HG03439 (cell line): ENCODE measurements around the gene DNAJC17.

ENCODE experiments used
- ATAC-seq: cut with Tn5 transposase; IDR thresholded peaks from one replicate; pipeline ENCODE4 v1.9.1; 2021; ENCODE audit warnings: mild to moderate bottlenecking, moderate library complexity; ENCODE audit not compliant: unreplicated experiment

DNAJC17 gene

DNA sequence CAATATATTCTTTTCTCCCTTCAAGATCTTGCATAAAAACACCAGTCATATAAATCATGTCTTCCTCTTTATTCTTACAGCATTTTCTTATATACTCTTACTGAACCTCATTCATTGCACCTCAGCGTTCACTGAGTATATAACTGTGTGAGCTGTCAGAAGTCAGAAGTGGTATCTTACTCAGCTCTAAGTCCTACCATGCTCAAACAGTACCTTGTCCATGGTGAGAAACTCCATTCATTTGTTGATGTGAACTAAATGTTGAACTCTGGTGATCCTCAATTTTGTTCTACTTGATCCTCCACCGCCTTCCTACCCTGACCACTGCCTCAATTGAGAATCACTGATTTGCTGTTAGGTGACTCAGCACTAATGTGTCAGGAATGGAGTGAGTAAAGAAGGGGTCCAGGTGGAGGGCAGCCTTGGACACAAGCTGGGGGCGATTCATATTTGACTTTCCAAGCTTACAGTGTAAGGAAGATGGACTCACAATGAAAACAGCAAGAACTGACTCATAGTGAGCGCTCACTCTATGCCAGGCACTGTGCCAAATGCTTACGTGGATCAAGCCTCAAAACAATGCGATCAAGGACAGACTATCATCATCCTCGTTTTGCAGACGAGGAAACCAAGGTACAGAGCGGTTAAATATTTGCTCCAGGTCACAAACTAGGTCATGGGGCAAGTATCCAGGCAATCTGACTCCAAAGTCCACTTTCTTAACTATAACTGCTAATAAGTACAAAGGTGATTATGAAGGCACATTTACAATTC is 13.9 kb downstream of the DNAJC17 start:
- no peak for ATAC-seq

DNA sequence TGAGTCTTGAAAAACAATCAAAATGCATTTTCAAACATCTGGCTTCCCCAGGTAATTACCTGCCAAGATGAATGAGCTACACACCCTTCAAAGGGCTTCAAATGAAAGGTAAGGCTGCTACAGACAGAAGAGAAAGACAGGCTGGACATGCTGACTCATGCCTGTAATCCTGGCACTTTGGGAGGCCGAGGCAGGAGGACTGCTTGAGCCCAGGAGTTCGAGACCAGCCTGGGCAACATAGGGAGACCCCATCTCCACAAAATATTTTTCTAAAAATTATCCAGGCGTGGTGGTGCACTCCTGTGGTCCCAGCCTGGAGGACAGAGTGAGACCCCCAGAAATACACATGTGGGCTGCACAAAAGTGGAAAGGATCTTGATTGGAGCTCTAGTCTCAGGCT is 14.9 kb downstream of the DNAJC17 start:
- no peak for ATAC-seq

DNA sequence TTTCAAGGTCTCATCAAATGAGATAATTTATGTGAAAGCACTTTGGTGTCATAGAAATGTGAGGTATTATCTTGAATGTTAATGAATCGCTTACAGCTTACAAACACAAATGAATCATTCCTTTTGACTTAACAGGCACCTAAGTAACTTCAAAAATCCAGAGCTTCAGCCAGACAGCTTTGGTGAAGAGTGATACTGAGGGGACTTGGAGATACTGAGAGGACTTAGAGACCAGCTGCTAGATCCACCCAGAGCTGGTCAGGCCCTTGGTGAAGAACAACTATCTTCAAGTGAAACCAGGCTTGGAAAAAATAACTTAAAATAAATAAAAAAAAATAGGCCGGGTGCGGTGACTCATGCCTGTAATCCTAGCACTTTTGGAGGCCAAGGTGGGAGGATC is 16.6 kb downstream of the DNAJC17 start:
- no peak for ATAC-seq

DNA sequence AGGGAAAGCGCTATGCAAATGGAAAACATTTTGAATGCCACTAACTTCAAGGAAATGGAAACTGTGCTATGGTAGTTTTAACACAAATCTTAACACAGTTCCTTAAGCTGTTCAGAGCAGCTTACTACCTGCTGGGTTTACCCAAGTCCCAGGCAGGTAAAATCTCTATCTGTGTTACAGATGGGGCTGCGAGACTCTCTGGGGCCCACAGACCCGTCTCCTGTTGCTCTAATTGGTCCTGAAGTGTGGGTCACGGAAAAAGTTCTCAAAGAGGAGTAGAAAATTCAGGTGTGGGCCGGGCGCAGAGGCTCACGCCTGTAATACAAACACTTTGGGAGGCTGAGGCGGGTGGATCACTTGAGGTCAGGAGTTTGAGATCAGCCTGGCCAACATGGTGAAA is 17.3 kb downstream of the DNAJC17 start:
- no peak for ATAC-seq

DNA sequence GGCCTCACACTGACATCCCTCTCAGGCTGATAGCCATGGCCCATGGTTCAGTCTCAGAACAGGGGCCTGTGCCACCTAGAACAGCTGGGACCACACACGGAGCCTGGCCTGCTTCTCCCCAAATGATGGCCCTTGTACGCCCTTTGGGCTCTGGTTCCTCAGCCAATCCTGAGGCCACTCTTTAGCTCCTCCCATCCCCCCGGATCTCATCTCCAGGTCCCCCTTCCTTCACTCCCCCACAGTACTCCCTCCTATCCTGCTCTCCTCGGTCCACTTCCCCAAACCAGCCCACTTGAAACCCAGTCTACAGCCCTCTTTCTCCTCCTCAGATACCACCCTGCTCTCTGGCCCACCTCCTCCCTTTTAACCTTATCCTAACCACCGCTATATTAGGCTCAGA is 18.2 kb downstream of the DNAJC17 start:
- no peak for ATAC-seq

DNA sequence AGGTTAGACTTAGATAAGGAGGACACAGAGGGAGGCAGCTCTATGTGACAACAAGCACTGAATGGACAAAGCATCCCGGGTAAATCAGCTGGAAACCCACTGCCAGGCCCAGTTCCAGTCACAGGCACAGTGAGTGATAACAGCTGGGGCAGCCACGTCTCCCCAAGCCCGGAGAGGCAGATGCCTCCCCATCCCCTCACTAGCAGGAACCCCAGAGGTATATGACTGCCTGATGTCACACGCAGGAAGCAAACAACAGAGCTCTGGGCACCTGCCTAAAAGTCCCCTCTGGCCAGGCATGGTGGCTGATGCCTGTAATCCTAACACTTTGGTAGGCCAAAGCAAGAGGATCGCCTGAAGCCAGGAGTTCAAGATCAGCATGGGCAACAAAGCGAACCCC is 19.3 kb downstream of the DNAJC17 start:
- no peak for ATAC-seq

DNA sequence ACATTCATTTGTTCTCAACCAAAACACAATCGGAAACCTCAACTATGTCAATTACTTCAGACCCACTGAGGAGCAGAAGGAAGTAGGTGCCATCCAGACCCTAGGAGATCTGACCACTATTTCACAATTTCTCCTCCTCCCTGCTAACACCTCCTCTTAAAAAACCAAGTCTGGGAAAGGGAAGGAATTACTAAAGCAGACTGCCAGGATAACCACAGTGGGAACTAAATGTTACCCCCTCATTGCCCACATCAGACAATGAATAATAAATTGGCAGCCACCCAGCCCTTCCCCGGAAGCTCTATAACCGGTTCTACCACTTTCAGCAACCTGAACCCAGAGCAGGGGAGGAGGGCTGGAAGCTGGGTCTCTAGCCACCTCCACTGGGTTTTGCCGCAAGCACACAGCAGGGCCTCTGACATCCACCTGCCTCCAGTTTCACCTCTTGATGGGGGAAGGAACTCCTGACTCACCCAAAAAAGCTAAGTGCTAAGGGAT is 19.9 kb downstream of the DNAJC17 start:
- no peak for ATAC-seq

DNA sequence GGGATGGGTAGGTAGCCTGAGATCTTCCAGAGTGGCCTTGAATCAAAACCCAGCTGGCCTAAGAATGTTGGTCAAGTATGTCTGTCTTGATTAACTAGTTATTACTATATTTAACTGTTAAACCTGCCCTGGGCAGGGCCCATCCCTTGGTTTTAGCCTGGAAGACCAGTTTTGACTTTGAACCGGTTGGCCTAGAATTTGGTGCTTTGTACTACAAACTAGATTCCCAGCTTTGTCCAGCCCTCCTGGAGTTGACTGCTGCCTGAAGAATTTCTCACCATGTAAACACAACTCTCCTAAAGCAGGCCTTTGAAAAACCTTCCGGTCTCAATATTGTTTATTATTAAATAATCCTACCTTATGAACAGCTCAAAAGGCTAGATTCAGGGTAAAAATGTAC is 21.5 kb downstream of the DNAJC17 start:
- no peak for ATAC-seq

DNA sequence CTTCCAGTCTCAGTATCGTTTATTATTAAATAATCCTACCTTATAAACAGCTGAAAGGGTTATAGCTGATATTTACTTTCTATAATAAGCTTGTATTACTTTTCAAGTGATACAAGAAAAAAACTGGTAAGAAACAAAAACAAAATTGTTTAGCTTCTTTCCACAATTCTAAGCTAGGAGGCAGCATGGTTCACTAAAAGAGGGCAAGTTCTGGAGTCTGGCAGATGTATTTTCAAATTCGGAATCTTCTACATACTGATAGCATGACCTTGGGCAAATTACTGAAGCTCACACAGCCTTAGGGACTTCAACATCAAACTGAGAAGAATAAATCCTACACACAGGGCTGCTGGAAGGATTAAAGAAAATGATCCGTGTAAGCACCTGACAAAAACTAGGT is 22.1 kb downstream of the DNAJC17 start:
- ATAC-seq: no peak

DNA sequence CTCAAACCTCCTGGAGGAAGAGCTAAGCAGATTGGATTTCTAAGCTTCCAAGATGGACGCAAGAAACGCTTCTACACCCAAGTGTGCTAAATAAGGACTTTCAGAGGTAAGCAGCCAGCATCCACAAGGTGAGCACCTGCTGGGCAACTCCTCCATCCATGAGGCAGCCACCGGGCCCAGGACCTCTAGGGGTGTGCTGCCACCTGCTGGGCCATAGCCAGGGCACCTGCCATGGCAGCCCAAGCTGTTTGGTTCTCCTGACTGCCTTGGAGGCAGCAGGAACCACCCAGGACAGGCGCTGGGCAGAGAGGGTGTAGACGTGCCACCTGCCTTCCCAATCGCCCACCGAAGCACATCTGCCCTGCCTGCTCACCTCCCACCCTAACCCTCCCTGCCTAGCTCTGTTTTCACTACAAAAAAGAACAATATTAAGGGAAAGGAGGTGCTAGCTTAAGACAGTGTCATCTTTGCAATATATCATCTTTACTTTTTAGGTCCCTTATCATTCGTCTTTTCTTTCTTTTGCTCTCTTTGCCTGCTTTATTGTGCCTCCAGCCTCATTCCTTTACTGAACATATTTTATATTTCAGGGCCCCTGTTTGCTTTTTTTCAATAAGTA is 24.6 kb downstream of the DNAJC17 start:
- ATAC-seq: peak; percentile 84

DNA sequence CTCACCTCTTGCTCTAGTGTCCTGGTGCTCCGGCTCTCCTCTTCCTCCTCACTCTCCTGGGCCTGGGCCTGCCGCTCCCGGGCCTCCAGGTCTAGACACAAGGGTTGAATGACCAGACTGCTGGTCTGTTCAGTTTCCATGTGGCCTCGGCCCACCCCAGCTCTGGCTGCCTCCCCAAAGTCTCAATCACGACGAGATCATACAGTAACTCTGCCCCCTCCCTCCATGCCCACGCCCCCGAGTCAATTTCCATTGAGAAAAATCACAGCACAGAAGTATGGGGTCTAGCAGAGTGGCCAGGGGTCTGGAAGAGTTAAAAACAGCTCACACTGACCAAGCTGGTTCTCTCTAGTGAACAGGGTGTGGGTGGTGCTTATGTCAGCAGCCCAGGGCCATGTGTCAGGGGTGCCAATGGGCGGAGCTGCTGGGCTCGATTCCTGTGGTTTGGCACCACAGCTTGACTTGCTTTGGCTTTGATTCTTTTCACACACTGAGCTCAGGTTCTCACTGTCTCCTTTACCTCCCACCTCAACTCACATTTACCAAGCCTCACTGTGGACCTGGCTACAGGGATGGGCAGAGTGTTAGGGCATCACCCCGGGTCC is 30.6 kb downstream of the DNAJC17 start:
- ATAC-seq: no peak

DNA sequence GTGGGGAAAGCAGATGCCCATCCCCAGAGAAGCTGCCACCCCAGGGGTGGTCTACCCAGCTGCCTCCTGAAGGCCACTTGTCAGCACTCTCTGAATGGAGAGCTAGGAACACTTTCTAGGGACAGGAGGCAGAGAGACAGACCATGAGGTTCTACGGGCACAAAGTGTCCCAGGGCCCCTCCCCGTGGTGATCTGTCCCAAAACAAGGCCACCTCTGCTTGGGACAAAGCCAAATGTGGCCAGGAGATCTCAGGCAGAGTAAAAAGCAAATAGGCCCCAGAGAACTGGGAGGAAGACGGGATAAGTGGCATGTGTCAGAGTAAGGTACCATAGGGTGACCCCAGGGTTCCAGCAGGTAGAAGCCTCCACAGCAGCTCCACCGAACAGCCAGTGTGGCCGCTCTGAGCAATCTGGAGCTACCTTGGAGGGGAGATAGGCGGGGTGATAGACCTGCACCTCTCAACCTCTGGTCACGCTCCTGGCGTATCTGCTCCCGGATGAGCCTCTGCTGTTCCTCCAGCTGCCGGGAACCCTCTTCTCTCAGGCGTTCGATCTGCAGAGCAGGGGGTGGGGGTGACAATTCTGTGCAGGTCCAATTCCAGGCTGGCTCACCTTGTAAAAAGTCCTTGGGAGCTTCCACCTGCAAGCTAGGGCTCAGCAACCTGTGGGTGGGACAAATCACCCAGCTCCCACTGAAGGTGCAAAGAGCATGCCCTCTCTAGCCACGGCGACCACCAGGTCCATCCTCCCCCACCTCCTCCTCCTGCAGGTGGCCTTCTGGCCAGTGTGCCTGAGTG is 31.3 kb downstream of the DNAJC17 start:
- no peak for ATAC-seq

DNA sequence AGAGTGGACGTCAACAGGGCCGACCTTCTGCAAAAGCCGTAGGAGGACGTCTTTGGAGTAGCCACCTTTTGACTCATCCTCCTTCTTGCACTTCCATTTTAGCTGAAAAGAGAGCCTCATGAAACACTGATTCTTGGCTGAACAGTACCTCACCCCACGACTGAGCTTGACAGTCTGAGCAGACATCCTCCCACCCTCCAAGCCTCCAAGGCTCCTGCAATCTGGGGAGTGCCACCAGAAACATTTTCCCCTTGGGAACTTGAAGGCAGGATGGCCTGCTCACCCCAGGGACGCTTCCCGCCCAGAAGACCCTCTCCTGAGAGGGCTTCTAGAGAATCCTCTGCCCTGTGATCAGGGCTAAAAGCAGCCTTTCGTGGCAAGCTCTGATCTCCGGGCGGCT is 32.3 kb downstream of the DNAJC17 start:
- ATAC-seq: no peak

DNA sequence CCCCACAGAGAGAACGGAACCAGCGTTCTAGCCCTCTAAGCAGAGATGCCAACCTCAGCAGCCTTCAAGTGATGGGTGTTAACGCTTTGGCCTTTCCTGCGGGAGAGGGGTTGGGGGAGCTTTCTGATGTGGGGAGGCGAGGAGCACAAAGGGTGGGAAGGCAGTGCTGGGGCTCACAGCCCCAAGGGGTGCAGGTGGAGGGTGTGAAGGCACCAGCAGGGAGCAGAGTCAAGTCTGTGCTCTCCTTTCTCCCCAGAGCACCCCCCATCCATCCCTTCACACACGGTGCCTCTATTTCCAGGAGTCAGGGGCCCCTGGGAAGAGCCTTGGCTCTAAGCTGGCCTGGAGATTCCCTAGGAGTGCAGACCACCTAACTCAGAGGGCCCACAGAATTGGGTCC is 33.4 kb downstream of the DNAJC17 start:
- ATAC-seq: no peak

DNA sequence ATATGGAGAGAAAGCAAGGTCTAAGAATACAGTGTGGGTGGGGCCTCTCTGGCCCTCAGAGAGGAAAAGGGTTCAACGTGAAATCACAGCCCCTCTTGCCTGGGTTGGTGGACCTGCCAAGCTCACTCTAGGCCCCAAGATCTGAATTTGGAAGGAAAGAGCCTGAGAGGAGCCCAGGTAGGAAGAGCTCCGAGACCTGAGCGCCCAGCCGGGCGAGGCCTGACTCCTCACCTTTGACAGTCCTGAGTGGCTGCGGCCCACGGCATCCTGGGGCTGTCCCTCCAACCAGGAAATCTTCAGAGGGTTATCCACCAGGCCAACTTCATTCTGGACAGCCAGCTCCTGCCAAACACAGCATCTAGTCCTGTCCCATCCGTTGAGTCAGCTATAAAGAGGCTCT is 33.8 kb downstream of the DNAJC17 start:
- no peak for ATAC-seq

DNA sequence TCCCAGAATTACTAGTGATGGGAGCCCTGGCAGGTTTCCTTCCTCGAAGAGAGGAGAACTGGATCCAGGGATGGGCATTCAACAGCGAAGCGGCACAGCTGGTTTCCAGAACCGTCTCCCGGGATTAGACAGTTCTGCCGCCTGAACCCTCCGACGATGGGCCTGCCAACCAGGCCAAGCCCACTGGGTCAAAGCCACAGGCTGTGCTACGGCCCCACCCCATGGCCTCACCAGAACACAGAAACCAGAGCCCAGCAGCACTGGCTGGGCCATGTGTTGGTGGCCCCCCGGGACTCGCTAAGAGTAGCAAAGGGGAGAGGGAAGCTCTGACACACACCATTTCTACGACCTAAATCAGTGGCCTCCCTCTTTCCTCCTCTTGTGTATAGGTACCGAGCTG is 35.3 kb downstream of the DNAJC17 start:
- ATAC-seq: no peak

DNA sequence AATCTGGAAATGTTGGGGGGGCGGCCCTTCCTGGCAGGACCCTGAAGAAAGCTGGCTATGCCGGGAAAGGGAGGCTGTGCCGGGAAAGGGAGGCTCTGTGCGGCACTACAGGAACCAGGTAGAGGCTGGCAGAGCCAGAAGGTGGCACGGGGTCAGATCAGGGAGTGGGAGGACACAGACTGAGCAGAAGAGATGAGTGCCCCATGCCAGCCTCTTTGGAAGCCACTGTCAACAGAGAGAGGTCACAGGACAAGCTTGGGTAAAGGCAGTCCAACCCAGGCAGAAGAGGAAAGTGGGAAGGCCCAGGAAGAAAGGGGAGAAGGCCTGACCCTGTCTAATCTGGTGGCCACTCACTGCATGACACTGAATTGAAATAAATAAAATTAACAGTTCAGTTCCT is 36.0 kb downstream of the DNAJC17 start:
- ATAC-seq: no peak

DNA sequence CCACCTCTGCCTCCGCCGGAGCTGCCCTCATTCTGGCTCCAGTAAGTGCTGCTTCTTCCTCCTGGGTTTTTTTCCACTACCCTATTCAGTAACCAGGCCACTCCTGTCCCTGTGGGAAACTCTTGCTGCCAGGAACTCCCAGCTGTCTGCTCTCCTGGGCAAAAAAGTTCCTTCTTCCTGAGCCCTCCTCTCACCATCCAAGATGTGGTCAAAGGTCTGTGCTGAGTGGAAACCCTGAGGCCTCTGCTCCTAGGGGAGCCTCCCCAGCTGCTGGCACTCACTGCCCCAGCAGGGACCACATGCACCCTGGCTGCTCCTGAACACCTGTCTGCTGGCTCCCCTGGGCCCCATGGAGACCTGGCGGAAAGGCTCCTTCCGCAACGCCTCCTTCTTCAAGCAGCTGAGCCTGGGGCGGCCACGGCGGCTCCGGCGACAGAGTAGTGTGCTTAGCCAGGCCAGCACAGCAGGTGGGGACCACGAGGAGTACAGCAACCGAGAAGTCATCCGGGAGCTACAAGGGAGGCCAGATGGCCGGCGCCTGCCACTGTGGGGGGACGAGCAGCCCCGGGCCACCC is 37.0 kb downstream of the DNAJC17 start:
- no peak for ATAC-seq

DNA sequence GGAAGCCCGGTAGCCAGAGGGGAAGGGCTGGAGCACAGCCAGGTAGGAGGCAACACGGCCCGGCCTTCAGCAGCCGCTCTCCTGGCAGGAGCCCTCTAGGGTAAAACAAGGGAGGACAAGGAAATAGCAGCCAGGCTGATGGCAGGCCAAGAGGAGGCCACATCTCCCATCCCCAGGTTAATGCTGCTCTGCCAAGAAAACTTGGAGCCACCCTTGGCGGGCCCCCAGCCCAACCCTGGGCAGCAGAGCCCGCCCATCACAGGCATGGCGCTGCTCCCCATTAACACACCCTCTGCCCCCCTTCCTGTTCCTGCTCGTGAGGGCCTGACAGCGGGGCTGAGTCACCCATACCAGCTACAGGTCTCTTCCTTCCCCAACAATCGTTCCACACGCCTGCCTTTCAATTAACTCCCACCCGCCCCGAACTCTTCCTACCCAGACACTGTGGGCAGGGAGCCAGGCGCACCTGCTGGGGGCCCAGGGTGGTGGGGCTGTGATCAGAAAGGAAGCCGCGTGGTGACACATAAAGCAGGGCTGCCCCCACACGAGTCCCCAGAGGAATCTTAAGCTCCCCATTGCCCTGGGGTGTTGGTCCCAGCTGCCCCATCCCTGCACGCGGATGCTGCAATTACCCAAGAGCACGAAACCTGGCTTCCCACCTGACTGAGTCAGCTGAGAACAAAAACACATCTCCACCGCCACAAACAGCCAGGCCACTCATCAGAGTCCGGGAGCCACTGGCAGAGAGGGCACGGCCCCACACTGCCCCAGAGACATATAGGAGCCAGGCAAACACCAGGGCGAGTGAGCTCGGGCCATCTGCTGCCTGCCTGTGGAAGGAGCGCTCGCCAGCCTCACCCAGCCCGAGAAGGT is 37.8 kb downstream of the DNAJC17 start, which contains the start of gene C15orf62:
Gene C15orf62, plus strand, starts transcription at position 707 of the 873 bp plus-strand sequence. CDS start 516 bp downstream, outside the sequence.
- no peak for ATAC-seq
